ENCODE results near the gene C1orf146.
"Not testable (repeated sequence)": the region's sequence is repeated elsewhere in the genome, so short reads cannot be mapped to it uniquely, and the experiment has no call there.

The C1orf146 gene

GRCh38 chr1:92217721-92218120 is at the start of gene C1orf146:
Gene C1orf146 (plus strand): TSS chr1:92217915. CDS start chr1:92231421, 13,506 bp downstream.
- DNase-seq, result no peak

GRCh38 chr1:92168657-92169056 is 49.1 kb upstream of the C1orf146 start:
- DNase-seq, result no peak

GRCh38 chr1:92169214-92170005 is 48.3 kb upstream of the C1orf146 start:
- no peak for DNase-seq

GRCh38 chr1:92184632-92185031 is 33.1 kb upstream of the C1orf146 start:
- no peak for DNase-seq

DNA sequence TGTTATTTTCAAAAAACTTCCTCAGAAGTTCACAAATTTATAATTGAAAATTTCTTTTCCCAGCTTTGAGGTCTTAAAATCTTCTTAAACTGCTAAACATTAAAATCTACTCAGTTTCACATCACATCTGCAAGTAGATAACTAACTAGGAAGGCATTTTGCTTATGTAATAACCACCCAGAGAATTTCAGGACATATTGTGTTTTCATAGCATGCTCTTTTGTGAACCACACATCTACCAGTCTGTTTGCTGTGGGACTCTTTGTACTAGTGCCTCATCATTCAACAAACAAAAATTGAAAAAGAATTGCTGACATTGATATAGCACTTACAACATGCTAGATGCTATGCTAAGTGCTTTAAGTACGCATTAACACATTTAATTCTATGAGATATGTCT is 31.6 kb upstream of the C1orf146 start:
- DNase-seq, result no peak

DNA sequence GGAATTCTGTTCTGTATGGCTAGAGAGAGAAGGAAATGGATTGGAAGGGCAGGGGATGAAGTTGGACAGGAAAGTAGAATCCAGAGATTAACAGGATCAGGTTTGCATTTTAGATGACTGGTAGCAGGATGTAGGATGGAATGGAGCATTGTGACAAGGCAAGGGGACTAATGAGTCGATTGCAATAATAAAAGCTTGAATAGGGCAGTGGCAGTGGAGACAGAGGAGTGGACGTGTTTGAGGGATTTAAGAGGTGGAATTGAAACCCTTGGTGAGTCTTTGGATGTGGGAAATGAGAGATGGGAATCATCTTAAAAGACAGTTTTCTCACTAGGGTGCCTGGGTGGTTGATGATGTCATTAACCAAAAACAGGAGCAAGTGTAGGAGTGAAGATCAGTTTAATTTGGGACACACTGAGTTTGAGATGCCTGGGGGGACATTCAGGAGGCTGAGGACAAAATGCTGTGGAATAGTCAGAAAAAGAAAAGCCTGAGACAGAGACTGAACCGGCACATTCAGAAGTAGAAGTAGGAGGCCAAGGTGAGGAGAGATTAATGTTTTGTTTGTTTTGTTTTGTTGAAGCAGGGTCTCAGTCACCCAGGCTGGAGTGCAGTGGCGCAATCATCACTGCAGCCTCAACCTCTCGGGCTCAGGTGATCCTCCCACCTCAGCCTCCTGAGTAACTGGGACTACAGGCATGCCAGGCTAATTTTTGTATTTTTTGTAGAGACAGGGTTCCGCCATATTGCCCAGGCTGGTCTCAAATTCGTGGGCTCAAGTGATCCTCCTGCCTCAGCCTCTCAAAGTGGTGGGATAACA is 29.1 kb upstream of the C1orf146 start:
- DNase-seq, result no peak

DNA sequence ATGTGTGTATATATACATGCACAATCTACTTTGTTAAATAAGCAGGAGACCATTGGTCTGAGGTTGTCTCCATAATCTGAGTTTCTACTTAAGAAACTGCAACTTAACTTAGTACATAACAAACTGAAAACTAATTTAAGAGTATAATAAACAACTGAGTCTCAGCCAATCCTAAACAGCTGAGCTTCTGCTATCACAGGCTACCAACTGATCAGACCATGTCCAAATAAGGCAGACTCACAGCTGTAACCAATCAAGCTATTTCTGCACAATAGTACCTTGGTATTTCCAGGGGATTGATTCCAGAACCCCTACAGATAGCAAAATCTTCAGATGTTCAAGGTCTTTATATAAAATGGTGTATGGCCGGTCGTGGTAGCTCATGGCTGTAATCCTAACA is 26.0 kb upstream of the C1orf146 start:
- DNase-seq, result no peak

DNA sequence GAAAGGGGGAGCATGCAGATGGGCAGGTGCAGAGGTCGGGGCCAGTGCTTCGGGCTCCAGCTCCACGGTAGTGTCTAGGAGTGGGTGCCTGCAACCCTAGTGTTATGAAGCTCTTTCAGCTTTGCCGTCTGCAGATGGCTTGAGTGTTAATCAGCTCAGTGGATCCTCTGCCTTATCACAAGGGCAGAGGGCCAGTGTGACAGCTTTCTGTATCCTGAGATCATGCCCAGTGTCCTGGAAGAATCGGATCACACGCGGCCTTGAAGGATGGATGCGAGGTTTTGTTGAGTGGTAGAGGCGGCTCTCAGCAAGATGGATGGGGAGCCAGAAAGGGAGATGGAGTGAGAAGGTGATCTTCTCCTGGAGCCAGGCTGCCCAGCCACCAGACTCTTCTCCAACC is 25.5 kb upstream of the C1orf146 start:
- DNase-seq, result no peak

DNA sequence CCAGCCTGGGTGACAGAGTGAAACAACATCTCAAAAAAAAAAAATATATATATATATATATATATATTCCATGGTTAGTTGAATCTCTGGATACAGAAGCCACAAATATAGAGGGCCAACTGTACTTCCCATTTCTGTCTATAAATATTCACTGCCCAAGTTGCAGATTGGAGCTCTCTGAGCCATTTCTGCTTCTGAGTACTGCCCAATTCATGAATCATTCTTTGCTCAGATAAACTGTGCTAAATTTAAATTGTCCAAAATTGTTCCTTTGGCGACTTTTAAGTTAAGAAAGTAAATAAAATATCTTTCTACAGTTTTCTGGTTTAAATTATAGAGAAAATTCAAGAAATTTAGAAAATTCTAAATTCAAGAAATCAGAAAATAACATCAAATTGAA is 23.2 kb upstream of the C1orf146 start:
- no peak for DNase-seq

DNA sequence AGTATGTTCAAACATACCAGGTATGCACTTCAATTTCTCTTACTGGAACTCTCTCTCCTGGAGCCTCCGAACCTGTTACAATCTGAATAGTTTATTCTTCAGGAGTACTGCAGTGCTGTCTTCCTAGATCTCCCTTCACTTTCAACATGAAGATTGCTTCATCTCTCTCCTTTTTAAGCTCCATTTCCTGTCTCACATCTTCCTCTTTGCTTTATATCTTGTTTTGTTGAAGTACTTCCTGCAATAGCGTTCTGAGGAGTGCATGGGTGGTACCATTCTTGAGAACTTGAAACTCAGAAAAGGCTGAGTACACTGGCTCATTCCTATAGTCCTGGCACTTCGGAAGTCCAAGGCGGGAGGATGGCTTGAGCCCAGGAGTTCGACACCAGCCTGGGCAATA is 15.7 kb upstream of the C1orf146 start:
- DNase-seq, result no peak

DNA sequence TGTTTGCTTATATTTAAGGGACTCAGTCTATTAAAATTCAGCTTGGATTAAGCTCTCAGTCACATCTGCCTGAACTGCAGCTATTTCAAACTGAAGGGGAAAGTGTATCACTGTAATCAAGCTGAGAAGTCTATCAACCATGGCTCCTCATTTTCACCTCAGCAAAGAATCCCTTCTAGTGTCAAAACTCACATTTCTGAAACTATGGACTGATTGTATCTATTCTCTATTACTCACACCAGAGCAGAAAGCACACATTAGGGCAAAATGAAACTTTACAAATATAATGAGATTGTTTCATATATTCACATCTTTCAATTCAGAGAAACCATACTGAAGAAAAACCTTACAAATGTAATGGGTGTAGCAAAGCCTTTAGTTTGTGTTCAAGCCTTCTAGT is 14.6 kb upstream of the C1orf146 start:
- no peak for DNase-seq

DNA sequence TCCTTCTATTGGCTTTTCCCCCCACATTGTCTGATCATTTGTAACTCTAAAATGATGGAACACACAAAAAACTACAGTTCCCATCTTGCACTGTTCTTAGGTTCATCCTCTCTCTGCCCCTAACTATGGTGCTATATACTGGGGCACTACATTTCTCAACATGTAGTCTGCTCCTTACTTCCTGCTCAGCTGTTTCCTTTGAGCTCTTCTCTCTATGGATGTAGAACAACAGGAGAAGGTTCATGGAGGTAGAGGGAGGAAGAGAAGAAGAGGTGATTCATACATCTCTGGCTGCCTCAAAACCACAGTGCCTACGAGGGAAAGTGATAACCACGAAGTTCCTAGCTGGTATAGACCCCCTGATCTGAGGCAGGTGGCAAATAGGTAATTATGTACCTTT is 7.0 kb upstream of the C1orf146 start:
- no peak for DNase-seq

- DNase-seq, result no peak
Measured at GRCh38 chr1:92211166-92211565, 6.5 kb upstream of the C1orf146 start.

- DNase-seq, result no peak
Measured at GRCh38 chr1:92218559-92218958, 844 bp downstream of the C1orf146 start.

DNA sequence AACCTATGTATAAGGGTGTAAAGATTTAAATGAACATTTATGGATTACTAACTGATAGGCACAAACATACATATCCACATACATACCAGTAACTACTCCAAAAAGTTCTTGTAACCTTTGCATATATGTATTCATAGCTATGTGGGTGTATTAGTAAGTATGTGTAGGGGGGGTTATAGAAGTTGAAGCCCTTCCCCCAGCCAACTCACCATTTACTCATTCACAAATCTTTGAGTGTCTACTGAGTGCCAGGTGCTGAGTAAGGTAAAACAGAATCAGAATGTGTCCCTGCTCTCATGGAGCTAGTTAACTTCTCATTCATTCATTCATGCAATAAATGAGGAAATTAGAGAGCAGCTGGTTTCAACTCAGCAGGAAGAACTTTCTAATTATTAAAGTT is 1.3 kb downstream of the C1orf146 start:
- DNase-seq, result no peak

- no peak for DNase-seq
Measured at GRCh38 chr1:92228401-92228800, 10.7 kb downstream of the C1orf146 start.

DNA sequence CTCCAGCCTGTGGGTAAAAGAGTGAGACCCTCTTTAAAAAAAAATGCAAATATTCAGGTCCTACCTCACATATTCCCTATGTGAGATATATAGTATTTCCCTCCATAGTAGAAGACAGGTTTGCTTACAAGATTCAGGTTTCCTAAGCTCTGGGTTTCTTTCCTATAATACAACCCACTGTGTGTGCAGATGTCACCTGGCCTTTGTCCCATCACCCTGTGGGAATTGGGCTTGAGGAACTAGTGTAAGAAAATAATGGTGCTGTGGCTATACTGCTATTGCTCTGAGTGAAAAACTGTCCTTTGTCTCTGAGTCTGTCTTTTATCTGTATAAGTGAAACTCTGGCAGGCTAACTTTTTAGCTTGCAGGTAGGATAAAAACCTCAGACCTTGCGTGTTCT is 13.0 kb downstream of the C1orf146 start:
- no peak for DNase-seq

GRCh38 chr1:92240034-92240433 is 22.3 kb downstream of the C1orf146 start:
- DNase-seq, result no peak

- DNase-seq, result no peak
Measured at GRCh38 chr1:92244376-92244775, 26.7 kb downstream of the C1orf146 start.

DNA sequence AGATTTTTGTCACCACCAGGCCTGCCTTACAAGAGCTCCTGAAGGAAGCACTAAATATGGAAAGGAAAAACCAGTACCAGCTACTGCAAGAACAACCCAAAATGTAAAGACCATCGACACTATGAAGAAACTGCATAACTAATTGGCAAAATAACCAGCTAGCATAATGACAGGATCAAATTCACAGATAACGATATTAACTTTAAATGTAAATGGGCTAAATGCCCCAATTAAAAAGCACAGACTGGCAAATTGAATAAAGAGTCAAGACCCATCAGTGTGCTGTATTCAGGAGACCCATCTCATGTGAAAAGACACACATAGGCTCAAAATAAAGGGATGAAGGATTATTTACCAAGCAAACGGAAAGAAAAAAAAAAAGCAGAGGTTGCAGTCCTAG is 37.0 kb downstream of the C1orf146 start:
- not testable (repeated sequence) for DNase-seq

DNA sequence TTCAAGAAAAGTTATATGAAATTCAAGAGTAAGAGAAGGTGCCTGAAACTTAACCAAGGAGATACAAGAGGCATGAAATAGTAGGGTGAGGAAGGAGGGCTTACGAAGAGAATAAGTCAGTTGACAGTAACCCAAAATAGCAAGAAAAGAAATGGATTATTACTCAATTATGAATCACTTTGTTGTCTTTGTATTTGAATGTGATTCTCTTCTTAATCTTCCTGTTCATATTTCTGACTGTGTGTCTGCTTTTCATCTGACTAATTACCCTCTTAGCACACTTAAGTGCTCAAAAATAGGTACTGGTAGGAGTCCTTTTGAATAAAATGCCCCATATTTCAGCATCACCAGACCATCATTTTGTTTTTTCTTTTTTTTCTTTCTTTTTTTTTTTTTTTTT is 41.6 kb downstream of the C1orf146 start:
- DNase-seq, result no peak

GRCh38 chr1:92262516-92262915 is 44.8 kb downstream of the C1orf146 start:
- no peak for DNase-seq

GRCh38 chr1:92273039-92273438 is 55.3 kb downstream of the C1orf146 start:
- no peak for DNase-seq

GRCh38 chr1:92274939-92275338 is 57.2 kb downstream of the C1orf146 start:
- DNase-seq, result no peak
